HEK293T (cell line): Measurements from ENCODE around the gene TTC22.

ENCODE experiments used
- BHLHE40 ChIP-seq: fragments of 450-650 bp; IDR thresholded peaks from 2 replicates; pipeline ENCODE4 v1.6.1; 2016; ENCODE audit warnings: mild to moderate bottlenecking, moderate library complexity, borderline replicate concordance
- CTBP1 ChIP-seq: fragments of 450-650 bp; IDR thresholded peaks from 2 replicates; pipeline ENCODE4 v1.6.1; 2016; ENCODE audit warnings: borderline replicate concordance
- ELF4 ChIP-seq: fragments of 450-650 bp; IDR thresholded peaks from 2 replicates; pipeline ENCODE4 v1.6.1; 2017; ENCODE audit warnings: antibody characterized with exemption
- FOXA1 ChIP-seq: fragments of 450-650 bp; IDR thresholded peaks from 2 replicates; pipeline ENCODE4 v1.6.1; 2016; ENCODE audit warnings: mild to moderate bottlenecking
- FOXK2 ChIP-seq: fragments of 450-650 bp; IDR thresholded peaks from 2 replicates; pipeline ENCODE4 v1.6.1; 2016; ENCODE audit warnings: mild to moderate bottlenecking
- FOXM1 ChIP-seq: fragments of 450-650 bp; IDR thresholded peaks from 2 replicates; pipeline ENCODE4 v1.6.1; 2017; ENCODE audit warnings: mild to moderate bottlenecking, borderline replicate concordance
- LEF1 ChIP-seq: fragments of 450-650 bp; IDR thresholded peaks from 2 replicates; pipeline ENCODE4 v1.6.1; 2017; ENCODE audit warnings: mild to moderate bottlenecking, borderline replicate concordance
- NFRKB ChIP-seq: fragments of 450-650 bp; IDR thresholded peaks from 2 replicates; pipeline ENCODE4 v1.6.1; 2016; ENCODE audit warnings: mild to moderate bottlenecking, moderate library complexity
- SP1 ChIP-seq: fragments of 450-650 bp; IDR thresholded peaks from 2 replicates; pipeline ENCODE4 v1.6.1; 2017
- SUZ12 ChIP-seq: fragments of 450-650 bp; IDR thresholded peaks from 2 replicates; pipeline ENCODE4 v1.6.1; 2016; ENCODE audit warnings: mild to moderate bottlenecking
- TARDBP ChIP-seq: fragments of 450-650 bp; IDR thresholded peaks from 2 replicates; pipeline ENCODE4 v1.6.1; 2016
- ZNF384 ChIP-seq: fragments of 450-650 bp; IDR thresholded peaks from 2 replicates; pipeline ENCODE4 v1.6.1; 2016

- TF ChIP-seq NFRKB (no peak), CTBP1 (no peak), BHLHE40 (no peak), FOXA1 (no peak), SUZ12 (no peak), FOXM1 (no peak), ZNF384 (no peak), LEF1 (no peak), ELF4 (no peak), SP1 (no peak), TARDBP (no peak), FOXK2 (no peak)
Measured at GRCh38 chr1:54845772-54846171, 44.6 kb upstream of the TTC22 start.
